ENCODE data around the gene TMTC1.

TMTC1 gene

GRCh38 chr12:29463198-29463597 lies 320.5 kb downstream of the TMTC1 start:
- no peak for TF ChIP-seq TAF1 (IDR thresholded peaks at IDR 0.05; ENCODE audit: borderline replicate concordance, insufficient read depth, low read length)
- TF ChIP-seq REST (IDR thresholded peaks at IDR 0.05; ENCODE audit: insufficient read depth in 1 of 2, low read depth in 2 of 2, low read length in 2 of 2), result no peak
- no peak for TF ChIP-seq FOXP2 (optimal IDR thresholded peaks at IDR 0.05; ENCODE audit: borderline replicate concordance, extremely low read depth, extremely low read length, insufficient read depth)
- no peak for TF ChIP-seq SIN3A (IDR thresholded peaks at IDR 0.05; ENCODE audit: borderline replicate concordance, insufficient read depth, low read length)
- TF ChIP-seq POLR2AphosphoS5 (IDR thresholded peaks at IDR 0.05; ENCODE audit: low read depth, low read length), result no peak

- no peak for TF ChIP-seq REST (IDR thresholded peaks at IDR 0.05; ENCODE audit: insufficient read depth in 1 of 2, low read depth in 2 of 2, low read length in 2 of 2)
- no peak for TF ChIP-seq FOXP2 (optimal IDR thresholded peaks at IDR 0.05; ENCODE audit: borderline replicate concordance, extremely low read depth, extremely low read length, insufficient read depth)
- TF ChIP-seq TAF1 (IDR thresholded peaks at IDR 0.05; ENCODE audit: borderline replicate concordance, insufficient read depth, low read length), result no peak
- no peak for TF ChIP-seq SIN3A (IDR thresholded peaks at IDR 0.05; ENCODE audit: borderline replicate concordance, insufficient read depth, low read length)
- no peak for TF ChIP-seq POLR2AphosphoS5 (IDR thresholded peaks at IDR 0.05; ENCODE audit: low read depth, low read length)
These were observed 323.7 kb downstream of the TMTC1 start for GRCh38 chr12:29460082-29460481.

- TF ChIP-seq SIN3A (IDR thresholded peaks at IDR 0.05; ENCODE audit: borderline replicate concordance, insufficient read depth, low read length) (no peak), TAF1 (IDR thresholded peaks at IDR 0.05; ENCODE audit: borderline replicate concordance, insufficient read depth, low read length) (no peak), REST (IDR thresholded peaks at IDR 0.05; ENCODE audit: insufficient read depth in 1 of 2, low read depth in 2 of 2, low read length in 2 of 2) (no peak), FOXP2 (optimal IDR thresholded peaks at IDR 0.05; ENCODE audit: borderline replicate concordance, extremely low read depth, extremely low read length, insufficient read depth) (no peak), POLR2AphosphoS5 (IDR thresholded peaks at IDR 0.05; ENCODE audit: low read depth, low read length) (no peak)
These were observed 328.7 kb downstream of the TMTC1 start for GRCh38 chr12:29455087-29455486.

- TF ChIP-seq TAF1 (IDR thresholded peaks at IDR 0.05; ENCODE audit: borderline replicate concordance, insufficient read depth, low read length), result no peak
- no peak for TF ChIP-seq FOXP2 (optimal IDR thresholded peaks at IDR 0.05; ENCODE audit: borderline replicate concordance, extremely low read depth, extremely low read length, insufficient read depth)
- TF ChIP-seq SIN3A (IDR thresholded peaks at IDR 0.05; ENCODE audit: borderline replicate concordance, insufficient read depth, low read length), result no peak
- no peak for TF ChIP-seq POLR2AphosphoS5 (IDR thresholded peaks at IDR 0.05; ENCODE audit: low read depth, low read length)
- TF ChIP-seq REST (IDR thresholded peaks at IDR 0.05; ENCODE audit: insufficient read depth in 1 of 2, low read depth in 2 of 2, low read length in 2 of 2), result no peak
These were observed 331.9 kb downstream of the TMTC1 start for GRCh38 chr12:29451888-29452287.
